ENCODE data around the gene ADAMTS18. TPM values are rescaled to one million over a fixed set of nuclear protein-coding genes. Genes with fewer than 3 reads are reported as not detected.

Gene ADAMTS18
- total and polyA plus RNA-seq, 2 of the 8 experiments (the other 6 are each of a cell fraction or from before 2014, with no cell fraction given): 0.05 to 0.19 TPM

DNA sequence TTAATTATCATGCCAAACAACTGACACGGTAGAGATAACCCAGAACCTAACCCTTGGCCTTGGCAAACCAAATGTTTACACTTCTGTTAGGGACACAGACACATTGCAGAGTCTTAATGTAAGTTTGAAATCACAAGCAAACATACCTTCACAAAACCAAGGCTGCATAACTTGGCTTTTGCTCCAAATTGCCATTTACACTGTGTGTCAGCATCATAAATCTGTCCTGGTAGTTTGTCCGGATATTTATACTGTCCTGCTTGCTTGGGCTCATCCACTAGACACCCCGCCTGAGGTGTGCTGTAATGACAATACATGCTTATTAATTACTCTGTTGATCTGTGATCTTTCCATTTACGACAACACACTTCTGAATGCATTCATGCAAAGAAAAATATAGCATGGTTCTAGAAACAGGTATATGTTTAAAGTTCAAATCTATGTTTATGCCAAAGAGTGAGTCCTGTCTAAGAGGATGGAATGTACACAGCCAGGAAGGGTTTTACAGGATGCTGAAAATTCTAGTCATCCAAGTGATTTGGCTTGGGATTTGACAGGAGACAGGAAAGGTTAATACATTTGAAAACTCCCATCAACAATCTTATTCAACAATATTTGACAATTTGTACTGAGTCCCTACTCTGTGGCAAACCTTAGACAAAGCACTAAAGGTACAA lies 81.1 kb downstream of the ADAMTS18 start:
- no peak overlapping the region for H4K91ac ChIP-seq (replicated peaks; ENCODE audit: insufficient read length, low read length)
- no peak overlapping the region for H4K5ac ChIP-seq (ENCODE audit: insufficient read length, low read depth, low read length)
- no peaks in the 10 kb centered on the region for H3K36me3 ChIP-seq (ENCODE audit: control insufficient read depth in 2 of 4, insufficient read depth in 4 of 4, low read length in 3 of 4)
- H2AK5ac ChIP-seq (ENCODE audit: low read depth, low read length): no peak overlapping the region
- ChIA-PET POLR2A (ENCODE audit: partially characterized antibody) (no interaction called here), CTCF (ENCODE audit: partially characterized antibody) (no interaction called here)
- H2BK12ac ChIP-seq (ENCODE audit: low read depth, low read length): 0 out of 2 replicates have a peak overlapping the region, but pooled peaks have one; percentile 13
- no peak overlapping the region for H3K56ac ChIP-seq (replicated peaks; ENCODE audit: insufficient read length, low read depth, low read length)
- FAIRE-seq (no peak), DNase-seq (ENCODE audit: low read depth in 1 of 2, low spot score in 2 of 2) (no peak)
- no peaks in the 10 kb centered on the region; the same call in 1 of the 2 replicates for H3K23me2 ChIP-seq (ENCODE audit: low read depth, low read length)
- H3K18ac ChIP-seq (ENCODE audit: extremely low read depth, low read length): no peak overlapping the region
- no peak overlapping the region for H3K23ac ChIP-seq (ENCODE audit: insufficient read length)
- H2AFZ ChIP-seq (ENCODE audit: low read length): no peak overlapping the region
- H2BK20ac ChIP-seq (ENCODE audit: low read length): no peak overlapping the region
- no peak overlapping the region for H3K27ac ChIP-seq (ENCODE audit: low read depth, low read length)
- no peak overlapping the region for H4K8ac ChIP-seq (ENCODE audit: extremely low read depth, insufficient read depth, low read length)
- no peaks in the 10 kb centered on the region for H3K79me2 ChIP-seq (ENCODE audit: control insufficient read depth in 1 of 2, insufficient read depth in 2 of 2, low read length in 2 of 2)
- H3K4me2 ChIP-seq (ENCODE audit: insufficient read depth in 1 of 2, low read depth in 2 of 2, low read length in 2 of 2): no peak overlapping the region
- H3K4ac ChIP-seq (replicated peaks; ENCODE audit: insufficient read length, low read depth, low read length): no peak overlapping the region
- H2BK15ac ChIP-seq (ENCODE audit: low read length): no peak overlapping the region
- no peaks in the 10 kb centered on the region for H3K27me3 ChIP-seq (replicated peaks in 1 of 4; ENCODE audit: control insufficient read depth in 3 of 4, extremely low read depth in 1 of 4, insufficient read depth in 3 of 4, low read length in 3 of 4)
- H3K14ac ChIP-seq (ENCODE audit: insufficient read length): no peak overlapping the region
- no peaks in the 10 kb centered on the region for H3K4me1 ChIP-seq (replicated peaks in 1 of 4; ENCODE audit: control insufficient read depth in 3 of 4, insufficient read depth in 4 of 4, low read length in 3 of 4)
- no peaks in the 10 kb centered on the region for H3K9me3 ChIP-seq (ENCODE audit: insufficient read depth in 2 of 2, low read depth in 1 of 2, low read length in 1 of 2)
- H3K4me3 ChIP-seq (ENCODE audit: extremely low read depth in 1 of 4, insufficient read depth in 2 of 4, low read depth in 3 of 4, low read length in 4 of 4): no peak overlapping the region
- no peak overlapping the region for H2BK5ac ChIP-seq (ENCODE audit: low read depth, low read length)
- H3K9ac ChIP-seq (replicated peaks in 1 of 4; ENCODE audit: extremely low read depth in 1 of 4, low read depth in 3 of 4, low read length in 3 of 4): no peak overlapping the region
- no peak overlapping the region for H2BK120ac ChIP-seq (replicated peaks; ENCODE audit: low read depth, low read length)
- H4K20me1 ChIP-seq (replicated peaks in 1 of 2; ENCODE audit: control insufficient read depth in 1 of 2, insufficient read depth in 2 of 2, low read length in 2 of 2): no peaks in the 10 kb centered on the region
- 97% methylated on average over 4 of the region's 4 CpGs; no CpG with 5 or more reads in 1 of the 2 experiments for WGBS, 2 experiments (ENCODE audit: extremely low coverage in 1 of 2, insufficient coverage in 1 of 2, insufficient read length in 1 of 2, insufficient replicate concordance in 2 of 2, low coverage in 1 of 2, low lambda C conversion rate in 2 of 2, missing lambda C conversion rate in 1 of 2)
- no peaks in the 10 kb centered on the region for H3K79me1 ChIP-seq (ENCODE audit: low read depth, low read length)
- no peak for TF ChIP-seq POLR2AphosphoS5 (IDR thresholded peaks at IDR 0.05; ENCODE audit: low read depth, low read length)
- TF ChIP-seq BCL11A (IDR thresholded peaks at IDR 0.05; ENCODE audit: low read depth in 2 of 2, low read length in 2 of 2): no peak
- TF ChIP-seq SP1 (IDR thresholded peaks at IDR 0.05; ENCODE audit: low read depth, low read length): no peak
- no peak for TF ChIP-seq EGR1 (IDR thresholded peaks at IDR 0.05; ENCODE audit: borderline replicate concordance, low read depth, low read length)
- no peak for TF ChIP-seq TCF12 (IDR thresholded peaks at IDR 0.05; ENCODE audit: low read depth, low read length)
- TF ChIP-seq BACH1 (IDR thresholded peaks at IDR 0.05; ENCODE audit: low read length): no peak
- no peak for TF ChIP-seq RBBP5 (IDR thresholded peaks at IDR 0.05; ENCODE audit: borderline replicate concordance, low read depth, low read length)
- TF ChIP-seq KDM5A (IDR thresholded peaks at IDR 0.05; ENCODE audit: low read length): no peak
- no peak for TF ChIP-seq MAFK (IDR thresholded peaks at IDR 0.05; ENCODE audit: low read depth, low read length)
- TF ChIP-seq EZH2 (IDR thresholded peaks at IDR 0.05; ENCODE audit: low read depth, low read length, severe bottlenecking): no peak
- no peak for TF ChIP-seq FOSL1 (IDR thresholded peaks at IDR 0.05; ENCODE audit: insufficient read depth, low read depth, low read length)
- TF ChIP-seq SP4 (IDR thresholded peaks at IDR 0.05; ENCODE audit: low read length): no peak
- no peak for TF ChIP-seq JUN (IDR thresholded peaks at IDR 0.05; ENCODE audit: low read depth, low read length)
- no peak for TF ChIP-seq RNF2 (IDR thresholded peaks at IDR 0.05; ENCODE audit: borderline replicate concordance, low read depth, low read length, missing control alignments, poor library complexity, severe bottlenecking)

All from H1 (cell line).